Vagina (tissue), 2 donors: ENCODE results near the gene ZCCHC2. TPM values are rescaled to one million over a fixed set of nuclear protein-coding genes. Genes with fewer than 3 reads are reported as not detected.

Experiments
- DNase-seq, 2 donors: peaks; one replicate each; pipeline ENCODE4 v3.0.0-alpha.2; 2017; ENCODE audit errors: extremely low spot score in 2 of 2
- H3K27ac ChIP-seq: fragments of 200-600 bp; sonication (generic); one replicate; pipeline ENCODE4 v1.5.1; 2019
- H3K27me3 ChIP-seq: fragments of 200-600 bp; sonication (generic); one replicate; pipeline ENCODE4 v1.5.1; 2019
- H3K36me3 ChIP-seq, 2 donors: fragments of 200-600 bp; sonication (generic); one replicate each; pipeline ENCODE4 v1.5.1; 2017 to 2019
- H3K4me1 ChIP-seq: fragments of 200-600 bp; sonication (generic); one replicate; pipeline ENCODE4 v1.5.1; 2019
- H3K4me3 ChIP-seq, 2 donors: fragments of 200-600 bp; sonication (generic); 1 replicate in 1 of 2; 2 replicates in 1 of 2; pipeline ENCODE4 v1.5.1; 2016 to 2019
- H3K9me3 ChIP-seq: fragments of 200-600 bp; sonication (generic); one replicate; pipeline ENCODE4 v1.5.1; 2019
- POLR2A ChIP-seq, 2 donors: fragments of 450-650 bp; IDR thresholded peaks; one replicate each; pipeline ENCODE4 v1.6.1; 2017; ENCODE audit warnings: antibody characterized with exemption in 2 of 2, mild to moderate bottlenecking in 2 of 2, moderate library complexity in 2 of 2
- POLR2AphosphoS5 ChIP-seq, 2 donors: sonication (generic); formaldehyde crosslinking; IDR thresholded peaks; one replicate each; pipeline ENCODE4 v1.9.0; 2017; ENCODE audit warnings: antibody characterized with exemption in 2 of 2, mild to moderate bottlenecking in 2 of 2, low read depth in 1 of 2; ENCODE audit not compliant: insufficient read depth in 1 of 2
- intact Hi-C: fragments of 100-400 bp; cut with DNase I; formaldehyde crosslinking; loops from one replicate; pipeline ENCODE4 v1.15.1; 2023
- total RNA-seq: library from RNA; depleted of rRNA; stranded (reverse); fragments of >200 nt; gene quantifications from one replicate; pipeline ENCODE4 v1.2.3, GENCODE V29; 2016
- TF ChIP-seq, protein P1 (sequence below), 3 experiments: fragments of 450-650 bp in 2 of 3; fragments of 200-600 bp in 1 of 3; sonication (generic) in 1 of 3; IDR thresholded peaks; one replicate each; pipeline ENCODE4 v1.5.1; 2017 to 2019; ENCODE audit warnings: antibody characterized with exemption in 3 of 3, mild to moderate bottlenecking in 2 of 3, moderate library complexity in 2 of 3

ZCCHC2 gene
- total RNA-seq, 1 donor from 2014 or later: 30.4 TPM

DNA sequence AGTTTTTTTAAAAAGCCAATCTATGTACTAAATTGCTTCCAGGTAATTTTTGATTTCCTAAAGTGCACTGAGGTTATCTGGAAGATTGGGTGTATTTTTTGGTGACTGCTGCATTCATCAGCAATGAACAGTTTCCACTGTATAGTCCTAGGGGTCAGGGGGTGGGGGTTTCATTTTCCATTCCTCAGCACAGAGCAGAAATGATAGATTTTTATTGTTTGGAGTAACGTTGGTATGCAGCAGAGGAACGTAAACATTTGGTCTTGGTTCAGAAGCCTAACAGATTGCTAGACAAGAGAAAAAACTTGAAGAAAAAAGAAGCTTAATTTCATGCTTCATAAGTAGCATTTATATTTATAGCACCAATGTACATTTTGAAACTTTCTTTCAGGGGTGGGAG, 54.9 kb downstream of the ZCCHC2 start:
- intact Hi-C loops: no loop called here
- TF ChIP-seq, protein P1, sequence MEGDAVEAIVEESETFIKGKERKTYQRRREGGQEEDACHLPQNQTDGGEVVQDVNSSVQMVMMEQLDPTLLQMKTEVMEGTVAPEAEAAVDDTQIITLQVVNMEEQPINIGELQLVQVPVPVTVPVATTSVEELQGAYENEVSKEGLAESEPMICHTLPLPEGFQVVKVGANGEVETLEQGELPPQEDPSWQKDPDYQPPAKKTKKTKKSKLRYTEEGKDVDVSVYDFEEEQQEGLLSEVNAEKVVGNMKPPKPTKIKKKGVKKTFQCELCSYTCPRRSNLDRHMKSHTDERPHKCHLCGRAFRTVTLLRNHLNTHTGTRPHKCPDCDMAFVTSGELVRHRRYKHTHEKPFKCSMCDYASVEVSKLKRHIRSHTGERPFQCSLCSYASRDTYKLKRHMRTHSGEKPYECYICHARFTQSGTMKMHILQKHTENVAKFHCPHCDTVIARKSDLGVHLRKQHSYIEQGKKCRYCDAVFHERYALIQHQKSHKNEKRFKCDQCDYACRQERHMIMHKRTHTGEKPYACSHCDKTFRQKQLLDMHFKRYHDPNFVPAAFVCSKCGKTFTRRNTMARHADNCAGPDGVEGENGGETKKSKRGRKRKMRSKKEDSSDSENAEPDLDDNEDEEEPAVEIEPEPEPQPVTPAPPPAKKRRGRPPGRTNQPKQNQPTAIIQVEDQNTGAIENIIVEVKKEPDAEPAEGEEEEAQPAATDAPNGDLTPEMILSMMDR (IDR thresholded peaks at IDR 0.05): no peak
- no peak for TF ChIP-seq POLR2A (IDR thresholded peaks at IDR 0.05)
- TF ChIP-seq POLR2AphosphoS5 (IDR thresholded peaks at IDR 0.05; ENCODE audit: insufficient read depth in 1 of 2, low read depth in 1 of 2): no peak
- no peaks in the 10 kb centered on the region for H3K9me3 ChIP-seq
- no peak for DNase-seq
- H3K4me3 ChIP-seq: no peak overlapping the region
- peaks cover 0 to 25% of the 10 kb centered on the region in 2 donors for H3K36me3 ChIP-seq
- H3K27me3 ChIP-seq: no peaks in the 10 kb centered on the region
- no peaks in the 10 kb centered on the region for H3K4me1 ChIP-seq
- H3K27ac ChIP-seq: no peak overlapping the region

DNA sequence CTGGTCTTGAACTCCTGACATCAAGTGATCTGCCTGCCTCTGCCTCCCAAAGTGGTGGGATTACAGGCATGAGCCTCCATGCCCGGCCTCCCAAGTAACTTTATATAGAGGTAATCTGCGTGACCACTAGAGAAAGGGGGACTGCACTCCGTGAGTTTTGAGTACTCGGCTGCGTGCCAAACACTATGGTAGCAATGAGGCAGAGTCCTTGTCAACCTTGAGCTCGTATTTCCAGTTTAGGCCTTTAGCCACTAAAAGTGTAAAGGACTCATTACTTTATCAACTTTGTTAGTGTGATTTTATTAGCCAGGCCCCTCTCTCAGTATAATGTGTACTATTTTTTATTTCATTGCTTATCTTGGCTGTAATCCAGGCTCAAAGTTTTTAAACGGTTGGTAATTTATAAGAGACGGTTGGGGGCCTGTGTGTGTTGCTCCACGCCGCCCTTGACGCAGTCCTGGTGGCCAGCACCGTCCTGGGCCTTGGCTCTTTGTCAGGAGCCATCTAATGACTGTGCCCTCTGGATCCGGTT, 56.2 kb downstream of the ZCCHC2 start:
- no peak overlapping the region for H3K4me3 ChIP-seq
- no peaks in the 10 kb centered on the region for H3K9me3 ChIP-seq
- H3K27me3 ChIP-seq: no peaks in the 10 kb centered on the region
- TF ChIP-seq POLR2A (IDR thresholded peaks at IDR 0.05) (no peak), POLR2AphosphoS5 (IDR thresholded peaks at IDR 0.05; ENCODE audit: insufficient read depth in 1 of 2, low read depth in 1 of 2) (no peak)
- TF ChIP-seq, protein P1 (IDR thresholded peaks at IDR 0.05): no peak
- peaks cover 7% of the 10 kb centered on the region for H3K4me1 ChIP-seq
- intact Hi-C loops: no loop called here
- no peak for DNase-seq
- H3K27ac ChIP-seq: no peak overlapping the region
- H3K36me3 ChIP-seq: peaks cover 0 to 24% of the 10 kb centered on the region in 2 donors

- TF ChIP-seq, protein P1 (IDR thresholded peaks at IDR 0.05): no peak
- TF ChIP-seq POLR2A (IDR thresholded peaks at IDR 0.05) (no peak), POLR2AphosphoS5 (IDR thresholded peaks at IDR 0.05; ENCODE audit: insufficient read depth in 1 of 2, low read depth in 1 of 2) (no peak)
- intact Hi-C loops: loop anchor here (10.0 kb wide), 1 partner anchor 131 kb away; the partner anchor contains the start of gene PHLPP1
- Histone ChIP-seq H3K9me3 (no peaks in the 10 kb centered on the region), H3K36me3 (peaks cover 0 to 4% of the 10 kb centered on the region in 2 donors), H3K27me3 (no peaks in the 10 kb centered on the region), H3K4me3 (no peak overlapping the region), H3K4me1 (peaks cover 15% of the 10 kb centered on the region), H3K27ac (no peak overlapping the region)
- no peak for DNase-seq
Observed at GRCh38 chr18:62583376-62583775, 60.6 kb downstream of the ZCCHC2 start.

DNA sequence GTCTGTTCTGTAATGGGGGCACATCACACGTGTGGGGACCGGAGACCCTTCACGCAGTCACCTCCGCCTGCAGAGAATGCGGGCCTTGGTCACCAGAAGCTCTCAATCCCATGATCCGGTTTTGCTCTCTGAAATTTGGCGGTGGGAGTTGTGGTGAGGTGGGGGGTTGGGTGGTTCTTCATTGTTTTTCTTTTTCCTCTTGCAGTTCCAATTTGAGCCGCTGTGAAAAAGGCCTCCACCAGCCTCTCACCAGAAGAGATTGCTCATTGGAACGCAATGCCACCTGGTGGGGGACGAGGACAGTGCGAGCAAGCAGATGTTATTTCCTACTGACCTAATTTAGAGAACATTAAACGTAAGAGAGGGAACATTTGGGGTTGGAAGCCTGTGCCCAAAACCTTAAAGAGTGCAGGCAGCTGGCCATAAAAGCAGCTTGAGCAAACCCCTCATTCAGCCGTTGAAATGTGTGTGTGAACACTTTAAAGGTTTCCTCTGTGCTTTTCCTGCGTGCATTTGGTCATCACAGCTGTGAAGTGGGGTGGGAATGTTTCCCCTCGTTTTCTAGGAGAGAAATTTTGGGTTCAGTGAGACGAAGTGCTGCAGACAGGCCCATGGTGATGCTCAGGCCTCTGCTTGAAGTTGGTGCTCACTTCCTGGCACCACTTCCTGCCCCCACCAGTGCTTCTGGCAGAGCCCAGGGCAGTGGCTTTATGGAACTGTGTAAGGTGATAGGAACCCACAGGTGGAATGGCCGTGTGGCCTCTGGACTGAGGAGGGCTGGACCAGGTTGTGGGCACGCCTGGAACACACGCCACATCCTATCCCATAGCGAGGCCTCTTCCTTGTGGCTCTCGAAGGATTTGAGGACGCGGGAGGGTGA, 61.7 kb downstream of the ZCCHC2 start:
- H3K27ac ChIP-seq: peak overlapping the region; percentile 70
- H3K9me3 ChIP-seq: no peaks in the 10 kb centered on the region
- intact Hi-C loops: loop anchor here (5.0 to 10.0 kb wide), 3 partner anchors 130 to 398 kb away; partner anchors contain the start of gene PHLPP1
- H3K4me3 ChIP-seq: no peak overlapping the region
- H3K4me1 ChIP-seq: peaks cover 15% of the 10 kb centered on the region
- no peaks in the 10 kb centered on the region for H3K27me3 ChIP-seq
- peak in 1 of 2 donors; percentile 93 for DNase-seq
- TF ChIP-seq, protein P1 (IDR thresholded peaks at IDR 0.05): peak; percentile 97 to 99 (median 98)
- TF ChIP-seq POLR2AphosphoS5 (IDR thresholded peaks at IDR 0.05; ENCODE audit: insufficient read depth in 1 of 2, low read depth in 1 of 2) (peak in 1 of 2 donors; percentile 58), POLR2A (IDR thresholded peaks at IDR 0.05) (no peak)
- H3K36me3 ChIP-seq: peaks cover 0 to 4% of the 10 kb centered on the region in 2 donors
